GM19035 (cell line): ENCODE measurements around the gene WFDC11.

Source experiments
- ATAC-seq: cut with Tn5 transposase; IDR thresholded peaks from one replicate; pipeline ENCODE4 v1.9.1; 2021; ENCODE audit not compliant: unreplicated experiment

WFDC11 gene

DNA sequence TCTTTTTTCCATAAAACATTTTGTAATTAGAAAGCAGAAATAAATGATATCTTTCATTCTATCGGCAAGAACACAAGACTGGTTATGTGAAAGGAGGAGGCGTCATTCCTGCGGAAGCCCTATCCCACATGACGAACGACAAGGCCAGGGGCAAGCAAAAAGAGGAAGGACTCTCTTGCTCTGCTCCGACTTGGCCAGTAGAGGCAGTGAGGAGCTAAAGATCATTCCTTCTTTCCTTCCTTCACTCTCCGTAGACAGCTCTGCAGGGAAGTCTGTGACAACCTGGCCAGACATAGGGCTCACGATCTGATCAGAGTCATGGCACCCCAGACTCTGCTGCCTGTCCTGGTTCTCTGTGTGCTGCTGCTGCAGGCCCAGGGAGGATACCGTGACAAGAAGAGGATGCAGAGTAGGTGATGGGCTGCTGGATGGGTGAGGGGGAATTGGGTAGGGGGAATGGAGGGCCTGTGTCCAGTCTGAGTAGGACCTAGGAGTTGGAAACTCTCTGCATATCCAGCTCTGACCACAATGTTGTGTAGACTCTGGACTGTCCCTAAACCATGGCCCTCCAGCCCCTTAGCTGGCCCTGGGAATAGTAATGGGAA lies 40.4 kb downstream of the WFDC11 start, which contains the start of gene WFDC10A:
TSS of gene WFDC10A (plus strand) at position 244 of the 605 bp plus-strand sequence. CDS start at position 319, 75 bp downstream.
- ATAC-seq: no peak

DNA sequence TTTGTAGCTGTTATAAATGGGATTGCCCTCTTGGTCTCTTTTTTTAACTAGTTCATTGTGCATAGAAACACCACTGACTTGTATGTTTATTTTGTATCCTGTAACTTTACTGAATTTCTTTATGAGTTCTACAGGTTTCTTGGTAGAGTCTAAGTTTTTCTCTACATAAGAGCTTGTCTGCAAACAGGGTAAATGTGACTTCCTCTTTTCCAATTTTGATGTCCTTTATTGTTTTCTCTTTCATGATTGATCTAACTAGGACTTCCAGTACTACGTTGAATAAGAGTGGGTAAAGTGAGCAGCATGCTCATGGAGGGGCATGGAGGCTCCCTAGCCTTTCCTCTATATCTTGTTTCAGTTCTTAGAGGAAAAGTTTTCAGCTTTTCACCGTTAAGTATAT lies 43.5 kb downstream of the WFDC11 start:
- no peak for ATAC-seq

DNA sequence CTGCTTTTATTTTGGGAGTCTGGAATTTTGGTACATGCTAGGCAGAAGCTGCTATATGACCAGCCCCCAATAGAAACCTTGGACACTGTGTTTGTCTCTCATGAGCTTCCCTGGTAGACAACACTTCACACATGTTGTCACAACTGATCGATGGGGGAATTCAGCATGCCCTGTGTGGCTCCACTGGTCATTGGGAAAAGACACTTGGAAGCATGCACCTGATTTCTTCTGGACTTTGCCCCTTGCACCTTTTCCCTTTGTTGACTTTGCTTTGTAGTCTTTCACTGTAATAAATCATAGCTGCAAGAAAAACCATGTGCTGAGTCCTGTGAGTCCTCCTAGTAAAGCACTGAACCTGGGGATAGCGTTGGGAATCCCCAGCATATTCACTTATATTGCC lies 48.4 kb downstream of the WFDC11 start:
- no peak for ATAC-seq

DNA sequence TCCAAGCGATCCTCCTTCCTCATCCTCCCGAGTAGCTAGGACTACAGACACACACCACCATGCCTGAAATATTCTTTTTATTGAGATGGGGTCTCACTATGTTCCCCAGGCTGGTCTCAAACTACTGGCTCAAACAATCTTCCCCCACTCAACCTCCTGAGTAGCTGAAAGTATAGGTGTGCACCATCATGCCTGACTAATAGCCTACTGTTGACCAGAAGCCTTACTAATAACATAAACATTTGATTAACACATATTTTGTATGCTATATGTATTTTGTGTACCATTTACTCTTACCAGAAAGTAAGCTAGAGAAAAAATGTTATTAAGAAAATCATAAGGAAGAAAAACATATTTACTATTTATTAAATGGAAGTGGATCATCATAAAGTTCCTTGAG lies 52.4 kb downstream of the WFDC11 start:
- no peak for ATAC-seq

DNA sequence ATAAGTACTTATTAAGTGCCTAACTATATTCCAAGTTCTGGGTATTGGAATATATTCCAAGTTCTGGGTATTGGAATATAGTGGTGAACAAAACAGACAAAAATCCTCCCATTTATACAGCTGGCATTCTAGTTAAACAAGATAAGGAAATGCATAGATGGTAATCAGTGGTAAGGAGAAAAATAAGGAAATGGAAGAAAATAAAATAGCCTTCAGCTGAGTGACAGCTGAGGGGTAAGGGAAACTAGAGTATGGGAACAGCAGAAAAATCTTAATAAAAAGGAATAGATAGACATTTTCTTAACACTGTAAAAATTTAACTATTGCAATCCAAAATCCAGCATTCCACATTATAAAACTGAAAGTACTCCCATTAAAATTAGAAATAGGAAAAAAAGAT lies 57.7 kb downstream of the WFDC11 start:
- ATAC-seq: no peak

DNA sequence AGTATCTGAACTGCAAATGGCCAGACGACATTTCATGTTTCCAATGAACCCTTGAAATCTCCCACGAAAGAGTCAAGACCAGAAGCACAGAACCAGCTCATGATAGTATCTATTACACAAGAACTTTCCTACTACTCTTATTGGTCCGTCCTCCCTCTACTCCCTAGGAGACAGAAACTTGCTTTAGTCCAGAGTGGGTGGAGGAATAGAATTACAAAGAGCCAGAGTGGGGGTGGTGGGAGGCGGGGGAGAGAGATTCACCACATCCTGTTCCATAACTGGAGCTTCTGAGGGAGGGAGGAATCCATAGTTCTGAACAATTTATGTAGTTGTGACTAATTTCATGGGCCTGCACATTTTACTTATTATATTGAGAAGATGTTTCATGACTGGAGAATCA lies 59.0 kb downstream of the WFDC11 start:
- no peak for ATAC-seq

DNA sequence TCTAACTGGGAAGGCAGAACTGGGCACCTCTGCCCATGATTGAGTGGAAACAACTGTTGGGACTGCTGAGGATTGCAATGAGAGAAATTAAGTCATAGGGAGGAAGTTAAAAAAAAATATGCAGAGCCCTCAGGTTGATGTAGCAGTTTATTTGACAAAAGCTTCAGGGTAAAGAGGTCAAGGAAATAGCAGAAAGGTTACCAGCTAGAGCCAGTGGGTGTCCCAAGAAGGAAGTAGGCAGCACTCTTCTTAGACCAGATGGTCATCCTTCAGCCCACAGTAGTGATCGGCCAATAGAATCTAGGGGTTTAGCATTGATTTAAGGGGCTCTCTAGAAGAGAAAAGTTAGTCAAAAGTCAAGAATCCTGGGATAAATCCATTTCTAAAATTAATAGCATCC lies 62.2 kb downstream of the WFDC11 start:
- ATAC-seq: no peak
